ENCODE data around the gene PLPP3. TPM values are rescaled to one million over a fixed set of nuclear protein-coding genes. Genes with fewer than 3 reads are reported as not detected.

Gene PLPP3
- total and polyA plus RNA-seq, 9 of the 15 experiments (the other 6 are each of a cell fraction or from before 2014, with no cell fraction given): 0.07 to 0.54 (median 0.20) TPM

- TF ChIP-seq MYC (IDR thresholded peaks at IDR 0.05; ENCODE audit: low read depth, low read length) (no peak), MYC (CRISPR knock-in tag; IDR thresholded peaks at IDR 0.05; ENCODE audit: borderline replicate concordance, low read depth) (no peak), IRF2 (CRISPR knock-in tag; IDR thresholded peaks at IDR 0.05) (no peak)
Measured at GRCh38 chr1:56522680-56523079, 56.7 kb downstream of the PLPP3 start (continued).

- no peak overlapping the region for H3K4me2 ChIP-seq (ENCODE audit: insufficient read depth, low read length)
- POLR2A ChIA-PET: interaction anchor here (0.6 to 0.7 kb wide), 2 partner anchors 296 to 1232 kb away, joined by 3 read pairs; no protein-coding TSS in a partner anchor
- in situ Hi-C loops (cut with MboI): no loop called here
- no peak for TF ChIP-seq ERF (CRISPR knock-in tag; IDR thresholded peaks at IDR 0.05)
- TF ChIP-seq YY1 (IDR thresholded peaks at IDR 0.05; ENCODE audit: borderline replicate concordance in 1 of 3, control insufficient read depth in 1 of 3, extremely low read depth in 1 of 3, insufficient read depth in 3 of 3, insufficient read length in 1 of 3, insufficient replicate concordance in 2 of 3, low read depth in 1 of 3, low read length in 2 of 3): no peak
- TF ChIP-seq ETS2 (tag; IDR thresholded peaks at IDR 0.05; ENCODE audit: borderline replicate concordance, poor library complexity, severe bottlenecking): no peak
- TF ChIP-seq STAT5B (CRISPR knock-in tag; IDR thresholded peaks at IDR 0.05): no peak
- TF ChIP-seq CAMTA2 (CRISPR knock-in tag; conservative IDR thresholded peaks at IDR 0.05): no peak
- TF ChIP-seq NBN (IDR thresholded peaks at IDR 0.05; ENCODE audit: low read depth): no peak
- no peak for TF ChIP-seq CCAR2 (IDR thresholded peaks at IDR 0.05; ENCODE audit: low read depth, low read length)
- no peak for TF ChIP-seq ZNF584 (CRISPR knock-in tag; IDR thresholded peaks at IDR 0.05; ENCODE audit: low read depth)
- TF ChIP-seq CREBBP (IDR thresholded peaks at IDR 0.05; ENCODE audit: low read depth, low read length): no peak
- TF ChIP-seq CC2D1A (IDR thresholded peaks at IDR 0.05): no peak
- TF ChIP-seq SMAD3 (CRISPR knock-in tag; conservative IDR thresholded peaks at IDR 0.05): no peak
- TF ChIP-seq NFATC3 (IDR thresholded peaks at IDR 0.05): no peak
- no peak for TF ChIP-seq IRF1 (CRISPR knock-in tag; IDR thresholded peaks at IDR 0.05; ENCODE audit: borderline replicate concordance)
- TF ChIP-seq TOE1 (IDR thresholded peaks at IDR 0.05; ENCODE audit: borderline replicate concordance): no peak
- no peak for TF ChIP-seq TOE1 (CRISPR knock-in tag; IDR thresholded peaks at IDR 0.05; ENCODE audit: borderline replicate concordance, low read depth)
- no peak for TF ChIP-seq ZBTB2 (IDR thresholded peaks at IDR 0.05)
- TF ChIP-seq SIRT6 (IDR thresholded peaks at IDR 0.05; ENCODE audit: low read depth, low read length): no peak
Measured at GRCh38 chr1:56520016-56520601, 59.3 kb downstream of the PLPP3 start.

More at GRCh38 chr1:56520016-56520601, 59.3 kb downstream of the PLPP3 start:
- DNase-seq (ENCODE audit: extremely low read depth in 1 of 4, low spot score in 3 of 4) (no peak), FAIRE-seq (no peak), ATAC-seq (no peak)
- no peak overlapping the region for H2AFZ ChIP-seq (ENCODE audit: low read depth, low read length)
- peaks cover 0 to 8% of the 10 kb centered on the region in 2 experiments; a peak in 2 of 5 replicates for H3K27me3 ChIP-seq (ENCODE audit: control insufficient read depth in 2 of 2, insufficient read depth in 2 of 2, low read length in 2 of 2)
- CTCF ChIA-PET (ENCODE audit: low intra/inter-chr PET ratio): no interaction called here
- H3K9me3 ChIP-seq (replicated peaks; ENCODE audit: control insufficient read depth, insufficient read depth, low read depth, low read length): no peaks in the 10 kb centered on the region
- H3K79me2 ChIP-seq (ENCODE audit: control insufficient read depth, insufficient read depth, low read length): no peaks in the 10 kb centered on the region
- no peak overlapping the region for H3K27ac ChIP-seq (ENCODE audit: extremely low read depth, low read depth, low read length)
- intact Hi-C loops (cut with micrococcal nuclease): no loop called here
- 20% methylated on average over 3 of the region's 3 CpGs for WGBS (ENCODE audit: insufficient coverage, low coverage, missing lambda C conversion rate)
- no peaks in the 10 kb centered on the region for H3K36me3 ChIP-seq (ENCODE audit: control insufficient read depth, insufficient read depth, low read length)
- no peaks in the 10 kb centered on the region for H3K9me1 ChIP-seq (ENCODE audit: control insufficient read depth, insufficient read depth, low read length)
- peaks cover 10 to 31% of the 10 kb centered on the region in 2 experiments; a peak in 4 of 5 replicates for H3K4me1 ChIP-seq (replicated peaks in 1 of 2; ENCODE audit: control insufficient read depth in 2 of 2, insufficient read depth in 2 of 2, low read length in 2 of 2)
- H3K9ac ChIP-seq (ENCODE audit: insufficient read depth in 1 of 2, low read depth in 2 of 2, low read length in 2 of 2): no peak overlapping the region
- no peaks in the 10 kb centered on the region; the same call in 1 of the 2 replicates for H4K20me1 ChIP-seq (replicated peaks; ENCODE audit: control insufficient read depth, insufficient read depth, low read length)
- no TSS peak for BruUV-seq (replicated peaks)
- H3K4me3 ChIP-seq: no peak overlapping the region
